Aorta (tissue), 5 donors: ENCODE measurements around the gene PLAAT1. TPM values are rescaled to one million over a fixed set of nuclear protein-coding genes. Genes with fewer than 3 reads are reported as not detected.
A peak's percentile ranks its signal among the peaks of the same experiment; 100 is the strongest.

Experiments used
- ATAC-seq: fragments of 200-7000 bp; cut with Tn5 transposase; one replicate; pipeline ENCODE4 v1.9.1; 2022; ENCODE audit warnings: moderate library complexity; ENCODE audit not compliant: low FRiP score
- DNase-seq, 2 donors: peaks; one replicate each; pipeline ENCODE4 v3.0.0-alpha.2; 2020
- H3K27ac ChIP-seq, 2 donors: one replicate each; pipeline ENCODE4 v1.5.1; 2013; ENCODE audit warnings: low read length in 2 of 2, mild to moderate bottlenecking in 2 of 2, moderate library complexity in 2 of 2, control low read depth in 1 of 2, inconsistent platforms in 1 of 2, low read depth in 1 of 2
- H3K27me3 ChIP-seq, 2 donors: one replicate each; pipeline ENCODE4 v1.6.1; 2013; ENCODE audit warnings: control low read depth in 1 of 2, low read length in 1 of 2, mild to moderate bottlenecking in 1 of 2, moderate library complexity in 1 of 2; ENCODE audit not compliant: insufficient read depth in 2 of 2, control insufficient read depth in 1 of 2
- H3K36me3 ChIP-seq, 2 donors: one replicate each; pipeline ENCODE4 v1.6.1; 2013; ENCODE audit warnings: control low read depth in 1 of 2, low read length in 1 of 2, mild to moderate bottlenecking in 1 of 2; ENCODE audit not compliant: insufficient read depth in 2 of 2, control insufficient read depth in 1 of 2
- H3K4me1 ChIP-seq, 2 donors: one replicate each; pipeline ENCODE4 v1.6.1; 2013; ENCODE audit warnings: low read length in 2 of 2, control low read depth in 1 of 2, mild to moderate bottlenecking in 1 of 2, moderate library complexity in 1 of 2; ENCODE audit not compliant: insufficient read depth in 2 of 2, control insufficient read depth in 1 of 2
- H3K4me3 ChIP-seq, 2 donors: one replicate each; pipeline ENCODE4 v1.5.1; 2013; ENCODE audit warnings: low read length in 2 of 2, control low read depth in 1 of 2, mild to moderate bottlenecking in 1 of 2
- H3K9me3 ChIP-seq: one replicate; pipeline ENCODE4 v1.6.1; 2013; ENCODE audit warnings: mild to moderate bottlenecking, low read length; ENCODE audit not compliant: control insufficient read depth
- WGBS, 2 donors: extraction: QIAGEN DNeasy Blood & Tissue Kit; methylation state at CpG; one replicate each; pipeline ENCODE4 v1.1.7; 2013; 5-methylcytosine and 5-hydroxymethylcytosine counted together
- intact Hi-C, 2 donors: fragments of 100-400 bp; cut with DNase I; formaldehyde crosslinking; loops; one replicate each; pipeline versions ENCODE4 v1.14.2 to v1.15.0; 2022
- polyA plus RNA-seq, 2 donors: library from polyadenylated mRNA; stranded (reverse); fragments of 200-250 nt; gene quantifications; one replicate each; pipeline ENCODE4 v1.2.3, GENCODE V29; 2013
- total RNA-seq, 2 donors: library from RNA; stranded (reverse); fragmentation: NEBNext Ultra II Directional; extraction: Animal tissue kit (Norgen Biotek cat#: 25700); gene quantifications; one replicate each; pipeline ENCODE4 v1.2.1, GENCODE V29; 2021
- donor health status: healthy with polysubstance abuse.
- donor health status: Bipolar disorder and iron deficiency.
- donor health status: DM: no; HTN: no; CAD: no.
- donor health status: DM: no; HTN: no; CAD: no.
- donor health status: DM: yes; HTN: yes; CAD: no.

The PLAAT1 gene
- total and polyA plus RNA-seq, 4 donors, result 0.45 to 0.63 TPM; not detected in 2

DNA sequence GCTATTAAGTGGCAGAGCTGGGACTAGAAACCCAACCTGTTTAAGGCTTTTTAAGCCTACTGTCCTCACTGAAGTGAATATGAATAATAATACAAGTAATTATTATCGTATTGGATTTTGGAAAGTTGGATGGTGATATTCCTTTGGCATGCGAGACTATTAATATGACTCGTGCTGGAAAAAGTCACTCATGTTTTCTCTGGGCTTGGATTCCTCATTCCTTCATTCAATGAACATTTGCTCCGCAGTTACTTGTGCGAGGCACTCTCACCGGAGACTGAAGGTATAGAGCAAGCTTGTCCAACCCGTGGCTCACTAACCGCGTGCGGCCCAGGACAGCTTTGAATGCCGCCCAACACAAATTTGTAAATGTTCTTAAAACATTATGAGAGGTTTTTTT, 694 bp downstream of the PLAAT1 start:
- no peaks in the 10 kb centered on the region for H3K4me1 ChIP-seq
- WGBS, 2 donors, result 32 to 35% methylated on average over 11 of the region's 11 CpGs
- DNase-seq (no peak), ATAC-seq (no peak)
- H3K9me3 ChIP-seq, result no peaks in the 10 kb centered on the region
- H3K4me3 ChIP-seq, result peak overlapping the region in 1 of 2 donors; percentile 1
- peak overlapping the region in 1 of 2 donors; percentile 74 for H3K27ac ChIP-seq
- no peaks in the 10 kb centered on the region for H3K36me3 ChIP-seq
- no peaks in the 10 kb centered on the region for H3K27me3 ChIP-seq
- intact Hi-C loops, result no loop called here

DNA sequence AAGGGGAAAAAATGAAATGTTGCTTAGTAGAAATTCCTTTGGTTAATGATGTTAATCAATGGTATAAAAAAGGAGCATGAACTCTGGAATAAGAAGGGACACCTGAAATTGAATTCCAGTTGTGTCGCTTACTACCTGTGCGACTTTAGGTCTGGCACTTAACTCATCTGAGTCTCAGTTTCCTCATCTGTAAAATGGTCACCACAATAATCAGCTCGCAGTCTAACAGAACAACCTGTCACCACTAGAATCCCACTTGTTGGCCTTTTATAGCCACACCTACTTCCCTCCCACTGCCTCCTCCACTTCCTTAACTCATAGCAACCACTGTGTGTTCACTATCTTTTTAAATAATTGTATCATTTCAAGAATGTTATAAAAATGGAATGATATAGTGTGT, 2.5 kb downstream of the PLAAT1 start:
- 92 to 95% methylated on average over 3 of the region's 3 CpGs for WGBS, 2 donors
- Histone ChIP-seq H3K4me3 (no peak overlapping the region), H3K36me3 (no peaks in the 10 kb centered on the region), H3K9me3 (no peaks in the 10 kb centered on the region), H3K27ac (no peak overlapping the region), H3K4me1 (no peaks in the 10 kb centered on the region), H3K27me3 (no peaks in the 10 kb centered on the region)
- ATAC-seq (no peak), DNase-seq (no peak)
- intact Hi-C loops, result no loop called here

DNA sequence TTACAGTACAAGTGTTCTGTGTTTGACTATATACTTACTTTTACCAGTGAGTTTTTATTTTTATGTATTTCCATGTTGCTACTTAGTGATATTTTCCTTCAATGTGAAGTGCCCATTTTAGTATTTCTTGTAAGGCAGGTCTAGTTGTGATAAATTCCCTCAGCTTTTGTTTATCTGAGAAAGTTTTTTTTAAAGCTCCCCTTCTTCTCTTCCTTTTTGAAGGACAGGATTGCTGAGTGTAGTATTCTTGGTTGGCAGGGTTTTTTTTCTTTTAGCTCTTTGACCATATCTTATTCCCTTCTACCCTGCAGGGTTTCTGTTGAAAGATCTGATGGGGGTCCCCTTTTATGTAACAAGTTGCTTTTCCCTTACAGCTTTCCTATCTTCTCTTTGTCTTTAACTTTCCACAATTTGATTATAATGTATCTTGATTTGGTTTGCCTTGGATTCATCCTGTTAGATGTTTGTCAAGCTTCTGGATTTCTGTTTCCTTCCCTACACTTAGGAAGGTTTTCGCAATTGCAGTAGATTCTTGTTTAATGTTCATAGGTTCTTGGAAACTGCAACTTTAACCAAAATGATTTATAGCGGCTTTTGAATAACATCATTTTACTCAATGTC, 7.9 kb downstream of the PLAAT1 start:
- H3K4me3 ChIP-seq, result no peak overlapping the region
- ATAC-seq, result no peak
- intact Hi-C loops, result no loop called here

DNA sequence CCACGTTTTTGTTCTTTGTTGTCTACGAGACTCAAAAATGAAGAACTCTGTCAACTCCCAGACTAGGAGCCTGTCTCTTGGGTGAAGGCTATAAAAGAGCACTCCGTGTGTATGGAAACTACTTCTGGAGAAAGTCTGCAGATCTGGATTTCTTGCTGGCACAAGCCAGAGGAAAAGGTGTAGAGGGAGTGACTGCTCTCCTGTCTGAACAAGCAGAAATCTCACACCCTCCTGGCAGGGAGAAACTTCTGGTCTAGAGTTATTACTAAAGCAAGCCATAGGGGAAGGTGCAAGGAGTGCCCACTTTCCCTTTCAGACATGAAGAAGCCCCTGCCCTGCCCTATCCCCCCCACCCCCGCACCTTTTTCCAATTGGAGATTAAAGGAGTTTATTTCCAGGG, 9.5 kb downstream of the PLAAT1 start:
- Histone ChIP-seq H3K4me3 (no peak overlapping the region), H3K9me3 (peaks cover 11% of the 10 kb centered on the region), H3K4me1 (no peaks in the 10 kb centered on the region), H3K27me3 (no peaks in the 10 kb centered on the region), H3K36me3 (no peaks in the 10 kb centered on the region), H3K27ac (no peak overlapping the region)
- intact Hi-C loops, result no loop called here
- DNase-seq (no peak), ATAC-seq (no peak)
- 85 to 86% methylated on average over 4 of the region's 4 CpGs for WGBS, 2 donors

More for the DNA sequence above, 7.9 kb downstream of the PLAAT1 start:
- Histone ChIP-seq H3K36me3 (no peaks in the 10 kb centered on the region), H3K27me3 (no peaks in the 10 kb centered on the region), H3K27ac (no peak overlapping the region), H3K9me3 (peaks cover 11% of the 10 kb centered on the region), H3K4me1 (no peaks in the 10 kb centered on the region)
- DNase-seq, result no peak
- WGBS, 2 donors, result 96 to 97% methylated on average over 2 of the region's 2 CpGs

DNA sequence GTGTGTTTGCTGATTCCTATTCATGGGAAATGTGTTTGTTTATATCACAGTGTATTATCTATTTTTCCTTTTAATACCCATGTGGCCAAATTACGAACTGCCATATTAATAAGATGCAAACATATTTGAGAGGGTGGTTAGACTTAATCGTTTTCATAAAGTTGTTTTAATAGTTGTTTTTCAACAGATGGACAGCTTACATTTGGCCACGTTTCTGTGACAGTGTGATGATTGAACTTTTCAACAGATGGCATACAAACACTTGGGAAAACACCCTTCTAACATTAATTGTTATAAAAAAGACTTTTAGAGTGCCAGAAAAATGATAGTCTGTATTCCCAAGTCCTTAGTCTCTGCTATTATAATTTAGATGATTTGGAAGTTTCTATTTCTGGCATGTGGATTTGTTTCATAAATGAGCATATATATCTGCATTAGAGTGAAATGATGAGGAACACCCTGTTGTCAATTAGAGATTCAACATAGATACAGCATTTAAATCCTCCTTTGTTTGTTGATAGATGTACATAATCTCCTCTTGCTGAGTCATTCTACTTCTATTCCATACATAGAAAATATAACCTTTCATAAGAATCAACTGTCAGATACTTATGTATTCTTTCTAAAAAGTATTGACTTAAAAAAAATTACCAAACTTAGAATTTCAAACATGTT, 13.1 kb downstream of the PLAAT1 start:
- intact Hi-C loops, result no loop called here
- DNase-seq, result no peak
- Histone ChIP-seq H3K27me3 (no peaks in the 10 kb centered on the region), H3K36me3 (no peaks in the 10 kb centered on the region), H3K27ac (no peak overlapping the region), H3K9me3 (peaks cover 11% of the 10 kb centered on the region), H3K4me1 (no peaks in the 10 kb centered on the region), H3K4me3 (no peak overlapping the region)
- ATAC-seq, result no peak
- 42 to 59% methylated on average over 3 of the region's 3 CpGs for WGBS, 2 donors

DNA sequence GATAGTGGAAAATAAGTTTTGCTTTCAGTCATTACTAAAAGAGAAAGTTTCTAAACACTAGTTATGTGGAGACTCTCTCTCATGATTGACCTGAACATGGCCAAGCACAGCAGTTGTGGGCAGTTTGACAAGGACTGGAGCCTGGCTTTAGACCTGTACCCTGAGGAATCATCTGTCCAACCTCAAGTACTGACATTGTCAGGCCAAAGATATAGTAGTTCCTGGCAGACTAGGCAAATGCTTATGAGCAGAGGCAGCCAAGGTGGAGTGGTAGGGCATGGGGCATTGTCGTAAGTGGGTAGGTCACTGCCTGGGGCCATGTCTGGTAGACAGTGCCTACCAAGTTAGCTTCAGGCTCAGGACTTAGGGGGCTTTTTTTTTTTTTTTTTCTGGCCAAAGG, 20.9 kb downstream of the PLAAT1 start:
- H3K27me3 ChIP-seq, result no peaks in the 10 kb centered on the region
- DNase-seq (no peak), ATAC-seq (peak; percentile 36)
- H3K4me3 ChIP-seq, result no peak overlapping the region
- no peaks in the 10 kb centered on the region for H3K36me3 ChIP-seq
- no peaks in the 10 kb centered on the region for H3K9me3 ChIP-seq
- no peak overlapping the region for H3K27ac ChIP-seq
- H3K4me1 ChIP-seq, result no peaks in the 10 kb centered on the region
- 89 to 98% methylated on average over 1 of the region's 1 CpG for WGBS, 2 donors
- intact Hi-C loops, result no loop called here

DNA sequence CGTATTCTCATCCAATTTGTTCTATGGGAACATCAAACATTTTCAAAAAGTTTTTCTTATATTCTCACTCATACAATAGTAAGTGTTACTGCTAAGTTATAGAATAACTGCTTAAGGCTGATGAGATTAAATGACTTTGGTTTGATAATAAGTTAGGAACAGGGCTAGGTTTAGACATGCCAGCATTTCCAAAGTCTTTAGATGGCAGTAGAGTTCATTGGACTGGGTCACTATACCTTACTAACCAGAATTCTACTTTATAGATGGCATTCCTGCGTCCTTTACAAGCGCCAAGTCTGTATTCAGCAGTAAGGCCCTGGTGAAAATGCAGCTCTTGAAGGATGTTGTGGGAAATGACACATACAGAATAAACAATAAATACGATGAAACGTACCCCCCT, 21.7 kb downstream of the PLAAT1 start:
- H3K27me3 ChIP-seq, result no peaks in the 10 kb centered on the region

DNA sequence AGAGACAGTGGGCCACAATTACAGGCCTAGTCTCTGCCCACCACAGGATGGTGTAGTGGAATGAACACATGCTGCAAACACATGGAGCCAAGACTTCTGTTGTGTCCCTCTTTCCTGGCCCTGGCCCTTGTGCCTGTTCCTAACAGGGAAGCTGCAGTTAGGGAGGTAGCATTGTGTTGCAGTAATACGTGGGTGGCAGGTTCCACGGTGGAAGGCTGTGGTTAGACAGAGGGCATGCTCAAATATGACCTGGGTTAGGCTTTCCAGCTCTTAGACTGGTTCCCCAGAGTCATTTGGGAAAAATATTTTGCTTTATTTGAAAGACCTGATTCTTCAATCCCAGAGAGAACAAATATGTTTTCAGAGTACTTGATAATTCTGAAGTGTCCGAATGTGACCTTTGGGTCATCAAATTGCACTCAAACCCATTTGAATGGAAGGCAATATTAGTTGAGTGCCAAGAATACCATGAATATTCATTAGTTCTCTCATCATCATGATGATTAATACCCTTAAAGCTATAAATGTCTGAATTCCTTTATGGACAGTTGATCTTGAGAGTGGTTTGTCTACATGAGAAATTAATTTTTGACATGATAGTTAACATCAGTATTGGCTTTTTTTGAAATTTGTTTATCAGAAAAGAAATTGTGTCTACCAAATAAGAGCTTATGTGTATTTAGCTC, 28.5 kb downstream of the PLAAT1 start:
- DNase-seq (no peak), ATAC-seq (no peak)
- intact Hi-C loops, result no loop called here
- Histone ChIP-seq H3K4me1 (no peaks in the 10 kb centered on the region), H3K27me3 (no peaks in the 10 kb centered on the region), H3K9me3 (no peaks in the 10 kb centered on the region), H3K36me3 (no peaks in the 10 kb centered on the region), H3K27ac (no peak overlapping the region), H3K4me3 (no peak overlapping the region)
- 64 to 76% methylated on average over 3 of the region's 3 CpGs for WGBS, 2 donors

More for the DNA sequence above, 21.7 kb downstream of the PLAAT1 start:
- ATAC-seq, result no peak
- Histone ChIP-seq H3K4me1 (no peaks in the 10 kb centered on the region), H3K36me3 (no peaks in the 10 kb centered on the region), H3K4me3 (no peak overlapping the region), H3K9me3 (no peaks in the 10 kb centered on the region), H3K27ac (no peak overlapping the region)
- intact Hi-C loops, result no loop called here
- no peak for DNase-seq
- 88% methylated on average over 5 of the region's 5 CpGs for WGBS, 2 donors

DNA sequence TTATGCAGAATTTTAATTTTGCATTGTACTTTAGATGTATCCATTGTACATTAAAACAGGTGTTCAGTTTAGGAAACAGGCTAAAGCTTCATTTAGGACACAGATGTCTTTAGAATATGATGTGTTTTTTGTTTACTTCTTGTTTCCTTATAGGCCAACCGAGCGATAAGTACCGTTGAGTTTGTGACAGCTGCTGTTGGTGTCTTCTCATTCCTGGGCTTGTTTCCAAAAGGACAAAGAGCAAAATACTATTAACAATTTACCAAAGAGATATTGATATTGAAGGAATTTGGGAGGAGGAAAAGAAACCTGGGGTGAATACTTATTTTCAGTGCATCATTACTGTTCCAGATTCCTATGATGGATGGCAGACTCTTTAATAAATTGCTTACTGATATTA, 29.4 kb downstream of the PLAAT1 start:
- Histone ChIP-seq H3K9me3 (no peaks in the 10 kb centered on the region), H3K27ac (no peak overlapping the region), H3K27me3 (no peaks in the 10 kb centered on the region), H3K4me1 (no peaks in the 10 kb centered on the region), H3K36me3 (no peaks in the 10 kb centered on the region), H3K4me3 (no peak overlapping the region)
- DNase-seq (no peak), ATAC-seq (no peak)
- WGBS, 2 donors, result 78 to 82% methylated on average over 3 of the region's 3 CpGs
- intact Hi-C loops, result no loop called here
